CD14-positive monocyte (primary cell): ENCODE measurements around the gene CLRN3. TPM values are rescaled to one million over a fixed set of nuclear protein-coding genes. Genes with fewer than 3 reads are reported as not detected.
A peak's percentile ranks its signal among the peaks of the same experiment; 100 is the strongest.

Experiments
- DNase-seq, 3 donors: peaks; one replicate each; pipeline ENCODE4 v3.0.0-alpha.2; 2011 to 2022
- H2AFZ ChIP-seq: 2 replicates; pipeline ENCODE4 v1.6.0; 2012; ENCODE audit warnings: mild to moderate bottlenecking, low read depth, low read length, inconsistent platforms; ENCODE audit not compliant: insufficient read depth, poor library complexity, severe bottlenecking
- H3K27ac ChIP-seq, 2 donors: 1 replicate in 1 of 2; 2 replicates in 1 of 2; pipeline ENCODE4 v1.5.1; 2012 to 2013; ENCODE audit warnings: low read length in 2 of 2, control low read depth in 1 of 2, inconsistent platforms in 1 of 2, low read depth in 1 of 2, mild to moderate bottlenecking in 1 of 2
- H3K27me3 ChIP-seq, 2 donors: one replicate each; pipeline versions ENCODE4 v1.6.0 to v1.6.1; 2011 to 2013; ENCODE audit warnings: low read length in 2 of 2; ENCODE audit not compliant: control insufficient read depth in 2 of 2, insufficient read depth in 2 of 2
- H3K36me3 ChIP-seq, 2 donors: replicated peaks in 1 of 2; 1 replicate in 1 of 2; 2 replicates in 1 of 2; pipeline versions ENCODE4 v1.5.1 to v1.6.1; 2012 to 2013; ENCODE audit warnings: low read length in 2 of 2, control low read depth in 1 of 2, inconsistent platforms in 1 of 2, mild to moderate bottlenecking in 1 of 2; ENCODE audit not compliant: insufficient read depth in 2 of 2, control insufficient read depth in 1 of 2
- H3K4me1 ChIP-seq, 2 donors: 1 replicate in 1 of 2; 2 replicates in 1 of 2; pipeline versions ENCODE4 v1.5.1 to v1.6.1; 2012 to 2013; ENCODE audit warnings: low read length in 2 of 2, control low read depth in 1 of 2, inconsistent platforms in 1 of 2, mild to moderate bottlenecking in 1 of 2, moderate library complexity in 1 of 2; ENCODE audit not compliant: insufficient read depth in 2 of 2, control insufficient read depth in 1 of 2
- H3K4me2 ChIP-seq: replicated peaks from 2 replicates; pipeline ENCODE3; 2012; ENCODE audit warnings: low read length, moderate library complexity, mild to moderate bottlenecking; ENCODE audit not compliant: poor library complexity, severe bottlenecking; ENCODE audit errors: extremely low read depth
- H3K4me3 ChIP-seq, 3 experiments: fragments of 200-600 bp in 1 of 3; sonication (generic) in 1 of 3; replicated peaks in 1 of 3; 1 replicate in 2 of 3; 2 replicates in 1 of 3; pipeline ENCODE4 v1.5.1; 2011 to 2013; ENCODE audit warnings: low read length in 3 of 3, mild to moderate bottlenecking in 3 of 3, control low read depth in 2 of 3, low read depth in 2 of 3, inconsistent platforms in 1 of 3, moderate library complexity in 1 of 3
- H3K79me2 ChIP-seq: 2 replicates; pipeline ENCODE4 v1.6.0; 2012; ENCODE audit warnings: mild to moderate bottlenecking, control low read depth, inconsistent platforms, low read length, moderate library complexity; ENCODE audit not compliant: insufficient read depth
- H3K9ac ChIP-seq: 2 replicates; pipeline ENCODE4 v1.6.0; 2017; ENCODE audit warnings: low read length, mild to moderate bottlenecking; ENCODE audit not compliant: insufficient read depth, poor library complexity, severe bottlenecking
- H3K9me3 ChIP-seq, 2 donors: replicated peaks in 1 of 2; 1 replicate in 1 of 2; 2 replicates in 1 of 2; pipeline versions ENCODE4 v1.5.1 to v1.6.1; 2012 to 2013; ENCODE audit warnings: low read length in 2 of 2, control low read depth in 1 of 2; ENCODE audit not compliant: control insufficient read depth in 1 of 2, insufficient read depth in 1 of 2
- H4K20me1 ChIP-seq: 2 replicates; pipeline ENCODE4 v1.6.0; 2012; ENCODE audit warnings: mild to moderate bottlenecking, low read length, control low read depth, moderate library complexity; ENCODE audit not compliant: insufficient read depth
- H3K27ac Mint-ChIP-seq, 7 donors: one replicate each; pipeline ENCODE4 v1.8.0; 2020; ENCODE audit warnings: mild to moderate bottlenecking in 7 of 7, mixed read lengths in 7 of 7, moderate library complexity in 6 of 7, inconsistent platforms in 2 of 7
- H3K27me3 Mint-ChIP-seq, 3 donors: one replicate each; pipeline ENCODE4 v1.8.0; 2021 to 2022; ENCODE audit warnings: low read depth in 3 of 3, mild to moderate bottlenecking in 3 of 3, mixed read lengths in 3 of 3, moderate library complexity in 3 of 3, inconsistent platforms in 1 of 3
- H3K36me3 Mint-ChIP-seq, 2 donors: one replicate each; pipeline ENCODE4 v1.8.0; 2020; ENCODE audit warnings: mixed read lengths in 2 of 2, inconsistent platforms in 1 of 2, mild to moderate bottlenecking in 1 of 2
- H3K4me1 Mint-ChIP-seq: one replicate; pipeline ENCODE4 v1.8.0; 2020; ENCODE audit warnings: mild to moderate bottlenecking, mixed read lengths
- H3K4me3 Mint-ChIP-seq, 2 donors: one replicate each; pipeline ENCODE4 v1.8.0; 2020; ENCODE audit warnings: mild to moderate bottlenecking in 2 of 2, mixed read lengths in 2 of 2, moderate library complexity in 1 of 2
- H3K9me3 Mint-ChIP-seq, 7 donors: one replicate each; pipeline ENCODE4 v1.8.0; 2020 to 2022; ENCODE audit warnings: mixed read lengths in 7 of 7, mild to moderate bottlenecking in 6 of 7, moderate library complexity in 6 of 7, inconsistent platforms in 2 of 7
- WGBS: methylation state at CpG from one replicate; pipeline ENCODE4 v1.1.5; 2013; ENCODE audit warnings: missing lambda C conversion rate; ENCODE audit not compliant: insufficient coverage; 5-methylcytosine and 5-hydroxymethylcytosine counted together
- intact Hi-C, 2 donors: fragments of 100-400 bp; cut with micrococcal nuclease; formaldehyde crosslinking; loops; one replicate each; pipeline versions ENCODE4 v1.15.0 to v1.15.1; 2023
- polyA plus RNA-seq, 3 donors: library from polyadenylated mRNA; depleted of rRNA in 1 of 3; unstranded in 2 of 3; stranded (reverse) in 1 of 3; fragments of 300-500 nt in 2 of 3; fragments of >200 nt in 1 of 3; fragmentation: Illumina TruSeq in 2 of 3; gene quantifications; 1 replicate in 2 of 3; 2 replicates in 1 of 3; pipeline ENCODE4 v1.2.3, GENCODE V29; 2012 to 2021
- TF ChIP-seq, protein P1 (sequence below): fragments of 200-600 bp; IDR thresholded peaks from one replicate; pipeline ENCODE4 v1.8.0; 2022; ENCODE audit warnings: antibody characterized with exemption, mild to moderate bottlenecking

CLRN3 gene
- polyA plus RNA-seq, 3 donors = 0.16 TPM; not detected in 2

- Histone ChIP-seq H3K27me3 (no peaks in the 10 kb centered on the region), H3K79me2 (no peaks in the 10 kb centered on the region)
Measured at GRCh38 chr10:127877116-127877515, 15.6 kb downstream of the CLRN3 start.

GRCh38 chr10:127875916-127876315, 16.8 kb downstream of the CLRN3 start:
- no peak overlapping the region for H3K4me3 ChIP-seq
- no peaks in the 10 kb centered on the region for H4K20me1 ChIP-seq
- H3K27ac ChIP-seq = no peak overlapping the region
- intact Hi-C loops = no loop called here
- H3K4me3 Mint-ChIP-seq = no peak overlapping the region
- no peaks in the 10 kb centered on the region for H3K36me3 ChIP-seq
- H3K79me2 ChIP-seq = no peaks in the 10 kb centered on the region
- no peaks in the 10 kb centered on the region for H3K36me3 Mint-ChIP-seq
- no peak overlapping the region for H3K4me2 ChIP-seq
- no peak overlapping the region for H3K9ac ChIP-seq
- peaks cover 71% of the 10 kb centered on the region for H3K4me1 Mint-ChIP-seq
- H3K27ac Mint-ChIP-seq = no peak overlapping the region
- no peak overlapping the region for H2AFZ ChIP-seq
- H3K27me3 ChIP-seq = no peaks in the 10 kb centered on the region
- no peaks in the 10 kb centered on the region for H3K9me3 ChIP-seq
- DNase-seq = no peak
- peaks cover 1 to 5% (median 2%) of the 10 kb centered on the region in 3 donors for H3K27me3 Mint-ChIP-seq
- peaks cover 48 to 49% of the 10 kb centered on the region in 2 donors for H3K4me1 ChIP-seq
- H3K9me3 Mint-ChIP-seq = peaks cover 0 to 2% (median 0%) of the 10 kb centered on the region in 7 donors
- TF ChIP-seq, protein P1, sequence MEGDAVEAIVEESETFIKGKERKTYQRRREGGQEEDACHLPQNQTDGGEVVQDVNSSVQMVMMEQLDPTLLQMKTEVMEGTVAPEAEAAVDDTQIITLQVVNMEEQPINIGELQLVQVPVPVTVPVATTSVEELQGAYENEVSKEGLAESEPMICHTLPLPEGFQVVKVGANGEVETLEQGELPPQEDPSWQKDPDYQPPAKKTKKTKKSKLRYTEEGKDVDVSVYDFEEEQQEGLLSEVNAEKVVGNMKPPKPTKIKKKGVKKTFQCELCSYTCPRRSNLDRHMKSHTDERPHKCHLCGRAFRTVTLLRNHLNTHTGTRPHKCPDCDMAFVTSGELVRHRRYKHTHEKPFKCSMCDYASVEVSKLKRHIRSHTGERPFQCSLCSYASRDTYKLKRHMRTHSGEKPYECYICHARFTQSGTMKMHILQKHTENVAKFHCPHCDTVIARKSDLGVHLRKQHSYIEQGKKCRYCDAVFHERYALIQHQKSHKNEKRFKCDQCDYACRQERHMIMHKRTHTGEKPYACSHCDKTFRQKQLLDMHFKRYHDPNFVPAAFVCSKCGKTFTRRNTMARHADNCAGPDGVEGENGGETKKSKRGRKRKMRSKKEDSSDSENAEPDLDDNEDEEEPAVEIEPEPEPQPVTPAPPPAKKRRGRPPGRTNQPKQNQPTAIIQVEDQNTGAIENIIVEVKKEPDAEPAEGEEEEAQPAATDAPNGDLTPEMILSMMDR = no peak
- WGBS = no CpG with 5 or more reads among the region's 5 CpGs

More at GRCh38 chr10:127877116-127877515, 15.6 kb downstream of the CLRN3 start:
- H3K27ac Mint-ChIP-seq = peak overlapping the region in 2 of 7 donors; percentile 18 to 35
- Histone ChIP-seq H3K9me3 (no peaks in the 10 kb centered on the region), H2AFZ (no peak overlapping the region), H3K9ac (no peak overlapping the region), H3K4me3 (no peak overlapping the region), H3K36me3 (no peaks in the 10 kb centered on the region), H3K4me1 (peaks cover 60 to 61% of the 10 kb centered on the region in 2 donors), H3K27ac (peak overlapping the region in 1 of 2 donors; percentile 89), H4K20me1 (no peaks in the 10 kb centered on the region), H3K4me2 (no peak overlapping the region)
- intact Hi-C loops = no loop called here
- 75% methylated on average over 4 of the region's 4 CpGs for WGBS
- TF ChIP-seq, protein P1 = no peak
- no peaks in the 10 kb centered on the region for H3K36me3 Mint-ChIP-seq
- H3K9me3 Mint-ChIP-seq = peaks cover 0 to 2% (median 0%) of the 10 kb centered on the region in 7 donors
- H3K4me3 Mint-ChIP-seq = no peak overlapping the region
- peak; percentile 44 to 50 (median 47) for DNase-seq
- H3K27me3 Mint-ChIP-seq = peaks cover 1 to 2% (median 1%) of the 10 kb centered on the region in 3 donors
- peaks cover 73% of the 10 kb centered on the region for H3K4me1 Mint-ChIP-seq
